H9 (cell line): Measurements from ENCODE around the gene SCUBE1. TPM values are rescaled to one million over a fixed set of nuclear protein-coding genes. Genes with fewer than 3 reads are reported as not detected.

Source experiments
- DNase-seq: peaks from one replicate; pipeline ENCODE4 v3.0.0-alpha.2; 2017
- H2AFZ ChIP-seq: one replicate; pipeline ENCODE4 v1.6.1; 2013; ENCODE audit warnings: mild to moderate bottlenecking, low read length, control low read depth, moderate library complexity
- H2AK5ac ChIP-seq: 2 replicates; pipeline ENCODE4 v1.6.1; 2013; ENCODE audit warnings: low read length, control low read depth, mixed read lengths; ENCODE audit not compliant: insufficient read length
- H2BK120ac ChIP-seq: one replicate; pipeline ENCODE4 v1.6.1; 2013; ENCODE audit warnings: low read depth, mild to moderate bottlenecking, low read length, control low read depth, inconsistent platforms; ENCODE audit not compliant: poor library complexity, severe bottlenecking
- H2BK12ac ChIP-seq: 2 replicates; pipeline ENCODE4 v1.6.1; 2013; ENCODE audit warnings: low read length, control low read depth, mixed read lengths, low read depth; ENCODE audit not compliant: insufficient read length
- H2BK15ac ChIP-seq: 2 replicates; pipeline ENCODE4 v1.6.1; 2013; ENCODE audit warnings: low read depth, low read length, control low read depth
- H2BK20ac ChIP-seq: one replicate; pipeline ENCODE4 v1.6.1; 2013; ENCODE audit warnings: low read depth, mild to moderate bottlenecking, low read length, control low read depth, inconsistent platforms; ENCODE audit not compliant: poor library complexity, severe bottlenecking
- H2BK5ac ChIP-seq: 2 replicates; pipeline ENCODE4 v1.6.1; 2013; ENCODE audit warnings: low read length, control low read depth, mixed read lengths; ENCODE audit not compliant: insufficient read length
- H3K14ac ChIP-seq: 2 replicates; pipeline ENCODE4 v1.6.1; 2013; ENCODE audit warnings: low read length, control low read depth; ENCODE audit not compliant: insufficient read depth
- H3K18ac ChIP-seq: 2 replicates; pipeline ENCODE4 v1.6.1; 2013; ENCODE audit warnings: low read depth, mild to moderate bottlenecking, mixed read lengths, low read length, control low read depth; ENCODE audit not compliant: insufficient read length
- H3K23ac ChIP-seq: 2 replicates; pipeline ENCODE4 v1.6.1; 2013; ENCODE audit warnings: low read length, control low read depth, mixed read lengths, low read depth; ENCODE audit not compliant: insufficient read length
- H3K23me2 ChIP-seq: 2 replicates; pipeline ENCODE4 v1.6.1; 2013; ENCODE audit warnings: low read depth, mild to moderate bottlenecking, mixed read lengths, low read length, control low read depth; ENCODE audit not compliant: insufficient read length, poor library complexity, severe bottlenecking
- H3K27ac ChIP-seq: 2 replicates; pipeline ENCODE4 v1.5.1; 2013; ENCODE audit warnings: low read length, control low read depth, mixed read lengths, low read depth; ENCODE audit not compliant: insufficient read length
- H3K27me3 ChIP-seq: 2 replicates; pipeline ENCODE4 v1.6.1; 2013; ENCODE audit warnings: low read length, control low read depth, inconsistent platforms; ENCODE audit not compliant: insufficient read depth
- H3K4ac ChIP-seq: 2 replicates; pipeline ENCODE4 v1.6.1; 2013; ENCODE audit warnings: low read depth, mild to moderate bottlenecking, control low read depth, inconsistent platforms, low read length, moderate library complexity
- H3K4me1 ChIP-seq: 2 replicates; pipeline ENCODE4 v1.6.1; 2013; ENCODE audit warnings: low read length, control low read depth, inconsistent platforms; ENCODE audit not compliant: insufficient read depth
- H3K4me2 ChIP-seq: 2 replicates; pipeline ENCODE4 v1.6.1; 2013; ENCODE audit warnings: low read length, control low read depth, mixed read lengths; ENCODE audit not compliant: insufficient read length, insufficient read depth
- H3K56ac ChIP-seq: 2 replicates; pipeline ENCODE4 v1.6.1; 2013; ENCODE audit warnings: low read depth, mild to moderate bottlenecking, mixed read lengths, low read length, control low read depth; ENCODE audit not compliant: insufficient read length
- H3K79me1 ChIP-seq: 2 replicates; pipeline ENCODE4 v1.6.1; 2013; ENCODE audit warnings: low read depth, mild to moderate bottlenecking, moderate library complexity, low read length, control low read depth, inconsistent platforms; ENCODE audit not compliant: insufficient read depth, poor library complexity, severe bottlenecking
- H3K79me2 ChIP-seq: 2 replicates; pipeline ENCODE4 v1.6.1; 2013; ENCODE audit warnings: low read length, control low read depth, inconsistent platforms; ENCODE audit not compliant: insufficient read depth
- H3K9ac ChIP-seq: 2 replicates; pipeline ENCODE4 v1.6.1; 2013; ENCODE audit warnings: low read length, control low read depth, mixed read lengths; ENCODE audit not compliant: insufficient read length; ENCODE audit errors: extremely low read depth
- H3K9me3 ChIP-seq: one replicate; pipeline ENCODE4 v1.6.1; 2013; ENCODE audit warnings: low read depth, low read length, inconsistent platforms; ENCODE audit not compliant: control insufficient read depth
- H3T11ph ChIP-seq: one replicate; pipeline ENCODE4 v1.6.1; 2013; ENCODE audit warnings: mild to moderate bottlenecking, low read length, control low read depth, inconsistent platforms
- H4K20me1 ChIP-seq: one replicate; pipeline ENCODE4 v1.6.1; 2013; ENCODE audit not compliant: control insufficient read depth, insufficient read length, insufficient read depth
- H4K5ac ChIP-seq: 2 replicates; pipeline ENCODE4 v1.6.1; 2013; ENCODE audit warnings: low read depth, mild to moderate bottlenecking, mixed read lengths, low read length, control low read depth; ENCODE audit not compliant: insufficient read length
- H4K8ac ChIP-seq: replicated peaks from 2 replicates; pipeline ENCODE4 v1.6.1; 2013; ENCODE audit warnings: low read length, control low read depth, mixed read lengths, low read depth; ENCODE audit not compliant: insufficient read length
- H4K91ac ChIP-seq: 2 replicates; pipeline ENCODE4 v1.6.1; 2013; ENCODE audit warnings: low read depth, mild to moderate bottlenecking, moderate library complexity, mixed read lengths, low read length, control low read depth; ENCODE audit not compliant: insufficient read length
- H3K27ac Mint-ChIP-seq, 3 experiments: 2 replicates in 2 of 3; 3 replicates in 1 of 3; pipeline ENCODE4 v1.8.0; 2020 to 2021; ENCODE audit warnings: mixed read lengths in 3 of 3, mild to moderate bottlenecking in 1 of 3, moderate library complexity in 1 of 3
- H3K27me3 Mint-ChIP-seq: 2 replicates; pipeline ENCODE4 v1.8.0; 2021; ENCODE audit warnings: low read depth, mild to moderate bottlenecking, moderate library complexity, mixed read lengths
- H3K36me3 Mint-ChIP-seq, 3 experiments: 2 replicates in 2 of 3; 3 replicates in 1 of 3; pipeline ENCODE4 v1.8.0; 2020 to 2021; ENCODE audit warnings: low read depth in 3 of 3, mixed read lengths in 3 of 3; ENCODE audit not compliant: insufficient read depth in 1 of 3
- H3K4me1 Mint-ChIP-seq, 2 experiments: 2 replicates each; pipeline ENCODE4 v1.8.0; 2020; ENCODE audit warnings: mixed read lengths in 2 of 2
- H3K4me3 Mint-ChIP-seq, 2 experiments: 2 replicates in 1 of 2; 3 replicates in 1 of 2; pipeline ENCODE4 v1.8.0; 2020 to 2021; ENCODE audit warnings: mild to moderate bottlenecking in 2 of 2, mixed read lengths in 2 of 2, moderate library complexity in 1 of 2
- H3K9me3 Mint-ChIP-seq, 2 experiments: 2 replicates in 1 of 2; 3 replicates in 1 of 2; pipeline ENCODE4 v1.8.0; 2020; ENCODE audit warnings: mild to moderate bottlenecking in 2 of 2, mixed read lengths in 2 of 2, moderate library complexity in 1 of 2
- CTCF ChIP-seq: fragments of 200-600 bp; sonication (generic); conservative IDR thresholded peaks from 3 replicates; pipeline ENCODE4 v1.8.0; 2021; ENCODE audit warnings: antibody characterized with exemption, mild to moderate bottlenecking
- WGBS: extraction: QIAGEN DNeasy Blood & Tissue Kit; methylation state at CpG from one replicate; pipeline ENCODE4 v1.1.7; 2013; ENCODE audit warnings: missing lambda C conversion rate, low lambda C conversion rate, mixed read lengths; ENCODE audit not compliant: insufficient read length; ENCODE audit errors: extremely low coverage; 5-methylcytosine and 5-hydroxymethylcytosine counted together
- total RNA-seq: library from RNA; stranded (reverse); gene quantifications from 2 replicates; pipeline ENCODE4 v1.2.1, GENCODE V29; 2021

Gene SCUBE1
- total RNA-seq, 1 experiment from 2014 or later, result 1.2 TPM

- Histone ChIP-seq H3K18ac (no peak overlapping the region), H3K4me2 (no peak overlapping the region), H2BK120ac (no peak overlapping the region), H4K8ac (no peak overlapping the region), H2AK5ac (no peak overlapping the region), H3K23ac (no peak overlapping the region), H3K79me1 (no peaks in the 10 kb centered on the region), H3K27me3 (peaks cover 17% of the 10 kb centered on the region; the same call in 1 of the 2 replicates), H2AFZ (no peak overlapping the region), H3K79me2 (no peaks in the 10 kb centered on the region), H3K4ac (no peak overlapping the region), H4K20me1 (no peaks in the 10 kb centered on the region), H2BK15ac (no peak overlapping the region), H3T11ph (no peak overlapping the region), H3K27ac (no peak overlapping the region), H2BK12ac (no peak overlapping the region), H4K5ac (no peak overlapping the region), H4K91ac (no peak overlapping the region), H2BK5ac (no peak overlapping the region), H3K23me2 (no peaks in the 10 kb centered on the region), H3K14ac (no peak overlapping the region; the same call in 1 of the 2 replicates), H3K4me1 (no peaks in the 10 kb centered on the region), H3K56ac (no peak overlapping the region), H3K9me3 (no peaks in the 10 kb centered on the region), H2BK20ac (no peak overlapping the region), H3K9ac (no peak overlapping the region)
- Mint-ChIP-seq H3K4me1 (peaks cover 23 to 39% of the 10 kb centered on the region in 2 experiments), H3K27me3 (peaks cover 62% of the 10 kb centered on the region), H3K36me3 (no peaks in the 10 kb centered on the region), H3K4me3 (no peak overlapping the region), H3K27ac (no peak overlapping the region), H3K9me3 (peaks cover 2 to 5% of the 10 kb centered on the region in 2 experiments; a peak in 4 of 5 replicates)
- no peak for DNase-seq
- WGBS, result no CpG with 5 or more reads among the region's 7 CpGs
- TF ChIP-seq CTCF, result no peak
Measured at GRCh38 chr22:43345356-43345755, 2.2 kb upstream of the SCUBE1 start.
